OCI-LY7 (cell line): Measurements from ENCODE around the gene FKBP2.

Experiments
- CTCF ChIP-seq: fragments of 200-600 bp; sonication (generic); conservative IDR thresholded peaks from 2 replicates; pipeline ENCODE4 v1.5.1; 2014; ENCODE audit warnings: mild to moderate bottlenecking, antibody characterized with exemption, low read length, moderate library complexity, mixed read lengths
- EZH2phosphoT487 ChIP-seq: fragments of 200-600 bp; sonication (generic); IDR thresholded peaks from 2 replicates; pipeline ENCODE4 v1.6.1; 2018; ENCODE audit warnings: low read depth, borderline replicate concordance, mild to moderate bottlenecking, mixed run types, antibody characterized with exemption, low read length, moderate library complexity, mixed read lengths

- TF ChIP-seq CTCF (no peak), EZH2phosphoT487 (no peak)
Observed at GRCh38 chr11:64219755-64220154, 21.1 kb upstream of the FKBP2 start.
